Dedifferentiated amniotic fluid mesenchymal stem cell (primary cell): ENCODE results near the gene HAUS1.
"Not testable (repeated sequence)": the region's sequence is repeated elsewhere in the genome, so short reads cannot be mapped to it uniquely, and the experiment has no call there.

ENCODE experiments used
- DNase-seq: peaks from one replicate; pipeline ENCODE4 v3.0.0-alpha.2; 2016; ENCODE audit errors: extremely low spot score

Gene HAUS1

DNA sequence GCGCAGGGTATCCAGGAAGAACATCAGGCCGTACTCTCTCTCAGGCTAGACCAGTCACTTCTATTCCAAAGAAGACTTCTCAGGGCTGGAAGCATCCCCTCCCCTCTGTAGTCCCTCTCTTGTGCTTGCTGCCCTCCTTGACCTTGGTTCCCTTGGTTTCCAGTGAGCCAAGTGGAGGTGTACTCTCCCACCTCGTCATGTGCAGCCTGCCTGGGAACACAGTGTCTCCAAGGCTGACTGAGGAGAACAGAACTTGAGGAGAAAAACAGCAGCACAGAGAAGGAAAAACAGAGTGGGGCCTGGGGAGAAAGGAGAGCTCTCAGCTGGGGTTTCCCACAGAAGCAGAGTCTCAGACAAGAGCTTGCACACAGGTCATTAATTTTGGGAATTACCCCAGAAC is 52.7 kb downstream of the HAUS1 start:
- no peak for DNase-seq

DNA sequence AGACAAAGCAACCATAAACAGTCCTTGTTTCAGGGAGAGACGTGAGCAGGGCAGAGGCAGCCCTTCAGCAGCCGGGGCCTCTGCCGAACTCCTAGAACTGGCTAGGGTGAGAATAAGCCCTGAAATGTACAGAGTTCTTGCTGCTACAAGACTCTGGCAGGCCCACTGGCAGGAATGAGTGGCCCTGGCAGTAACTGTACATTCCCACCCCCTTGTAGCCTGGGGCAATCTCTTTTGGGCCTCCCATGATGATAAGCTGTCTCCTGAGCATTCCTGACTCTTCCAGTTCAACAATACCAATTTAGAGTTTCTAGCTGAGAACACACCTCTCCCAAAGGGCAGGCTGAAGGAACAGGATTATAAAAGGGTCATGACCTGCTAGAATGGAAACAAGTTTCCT is 54.3 kb downstream of the HAUS1 start:
- DNase-seq = no peak

- no peak for DNase-seq
Measured at GRCh38 chr18:46160050-46160798, 56.0 kb downstream of the HAUS1 start.

- DNase-seq = not testable (repeated sequence)
Measured at GRCh38 chr18:46160840-46161239, 56.7 kb downstream of the HAUS1 start.

GRCh38 chr18:46161703-46162396 is 57.7 kb downstream of the HAUS1 start:
- no peak for DNase-seq

- no peak for DNase-seq
Measured at GRCh38 chr18:46163091-46163490, 58.9 kb downstream of the HAUS1 start.

GRCh38 chr18:46163941-46164499 is 59.8 kb downstream of the HAUS1 start:
- DNase-seq = no peak

DNA sequence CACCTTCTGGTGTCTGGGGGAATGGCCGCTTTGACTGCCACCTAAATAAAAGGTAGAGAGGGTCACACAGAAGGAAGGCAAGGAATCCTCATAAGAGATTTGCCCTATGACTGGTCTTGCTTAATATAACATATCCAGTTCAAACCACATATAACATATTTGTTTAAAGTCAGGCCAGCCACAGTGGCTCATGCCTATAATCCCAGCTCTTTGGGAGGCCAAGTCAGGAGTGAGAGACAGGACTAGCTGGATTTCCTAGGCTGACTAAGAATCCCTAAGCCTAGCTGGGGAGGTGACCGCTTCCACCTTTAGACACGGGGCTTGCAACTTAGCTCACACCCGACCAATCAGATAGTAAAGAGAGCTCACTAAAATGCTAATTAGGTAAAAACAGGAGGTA is 60.3 kb downstream of the HAUS1 start:
- not testable (repeated sequence) for DNase-seq

- no peak for DNase-seq
Measured at GRCh38 chr18:46164920-46165319, 60.7 kb downstream of the HAUS1 start.

- DNase-seq = no peak
Measured at GRCh38 chr18:46166261-46166970, 62.2 kb downstream of the HAUS1 start.

GRCh38 chr18:46167971-46168370 is 63.8 kb downstream of the HAUS1 start:
- DNase-seq = no peak

DNA sequence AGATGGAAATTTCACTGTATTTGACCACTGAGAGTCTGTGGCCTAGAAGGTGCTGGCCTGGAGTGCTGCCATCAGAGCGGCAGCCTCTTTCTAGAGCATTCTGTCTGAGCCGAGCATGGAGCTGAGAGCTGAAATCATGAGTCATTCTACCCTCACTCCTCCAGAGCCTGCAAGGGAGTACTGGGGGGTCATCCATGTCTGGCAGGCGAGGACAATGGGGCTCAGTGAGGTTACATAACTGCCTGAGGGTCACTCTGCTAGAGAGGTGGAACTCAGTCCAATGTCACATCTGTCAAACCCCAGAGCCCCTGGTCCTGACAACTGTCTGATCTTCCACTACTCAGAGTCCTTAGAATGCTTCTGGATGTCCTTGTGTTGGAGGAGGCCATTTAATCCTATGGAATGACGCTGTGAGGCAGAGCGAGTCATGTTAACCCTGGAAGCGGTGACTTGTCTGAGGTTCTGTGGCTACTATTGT is 65.3 kb downstream of the HAUS1 start:
- DNase-seq = no peak

DNA sequence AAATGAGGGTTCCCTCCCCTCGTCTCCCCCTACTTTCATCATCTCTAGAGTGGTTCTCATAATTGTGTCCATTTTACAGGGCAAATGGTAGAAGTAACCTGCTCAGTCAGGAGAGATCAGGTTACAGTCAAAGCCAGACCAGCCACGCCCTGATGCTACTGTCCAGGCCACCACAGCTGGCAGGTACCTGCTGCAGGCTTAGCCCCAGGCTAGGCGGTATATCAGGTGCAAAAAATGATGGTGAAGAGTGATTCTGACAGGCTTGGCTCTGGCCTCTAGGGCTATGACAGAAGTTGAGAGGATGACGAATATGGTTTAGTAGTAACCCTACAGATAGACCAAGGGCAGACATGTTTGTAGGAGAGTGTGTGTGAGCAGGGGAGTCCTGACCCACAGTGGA is 67.1 kb downstream of the HAUS1 start:
- no peak for DNase-seq

GRCh38 chr18:46173393-46174341 is 69.5 kb downstream of the HAUS1 start:
- peak; percentile 88 for DNase-seq

DNA sequence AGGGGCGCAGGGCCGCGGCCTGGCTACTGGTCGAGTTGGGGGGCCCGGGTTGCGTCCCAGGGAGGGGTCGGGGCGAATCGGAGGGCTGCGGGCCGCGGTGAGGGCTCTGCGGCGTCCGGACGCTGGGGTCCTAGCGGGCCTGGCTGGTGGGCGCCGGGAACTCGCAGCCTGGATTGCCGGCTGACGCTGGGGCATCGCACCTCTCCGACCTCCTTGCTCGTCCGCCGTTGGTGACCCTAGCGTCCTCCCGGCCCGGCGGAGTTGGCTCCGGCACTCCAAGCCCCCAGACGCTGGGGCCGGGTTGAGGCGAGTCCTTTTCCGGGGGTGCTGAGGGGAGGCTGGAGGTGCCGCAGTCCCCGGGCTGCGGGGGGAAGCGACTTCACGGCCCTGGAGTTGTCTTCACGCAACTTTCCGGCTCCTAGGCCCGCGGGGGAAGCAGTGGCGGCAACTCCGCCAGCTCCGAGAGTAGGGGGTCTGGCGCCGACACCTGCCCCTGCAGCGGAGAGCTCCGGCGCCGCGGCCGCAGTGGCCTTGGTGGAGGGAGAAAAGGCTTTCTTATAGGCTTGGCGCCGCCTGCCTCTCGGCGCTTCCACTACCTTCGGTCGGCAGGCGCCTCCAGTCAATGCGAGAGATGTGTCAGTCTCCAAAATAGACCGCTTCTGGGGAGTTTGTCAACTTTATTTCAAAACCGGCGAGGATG is 70.3 kb downstream of the HAUS1 start:
- DNase-seq = peak; percentile 35

DNA sequence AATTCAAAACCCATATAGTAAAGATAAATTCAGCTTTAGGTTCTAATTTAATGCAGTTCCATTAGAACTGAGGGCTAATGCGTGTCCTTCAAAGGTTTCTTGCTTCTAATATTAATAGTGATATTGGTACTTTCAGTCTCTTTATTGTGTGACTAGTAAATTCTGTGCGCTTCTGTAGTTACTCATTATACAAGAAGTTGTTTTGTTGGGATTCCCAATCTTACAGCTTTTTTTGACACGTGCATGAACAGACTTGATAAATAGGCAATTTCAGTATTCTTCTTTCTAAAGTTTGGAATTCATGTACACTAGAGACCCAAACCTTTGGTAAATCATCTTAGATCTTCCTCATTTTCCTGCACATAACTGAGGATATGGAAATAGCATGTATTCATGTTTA is 71.8 kb downstream of the HAUS1 start:
- DNase-seq = no peak
